Urinary bladder (tissue), 4 donors: Measurements from ENCODE around the gene FAM20C. TPM values are rescaled to one million over a fixed set of nuclear protein-coding genes. Genes with fewer than 3 reads are reported as not detected.

Experiments
- DNase-seq: peaks from one replicate; pipeline ENCODE4 v3.0.0-alpha.2; 2015; ENCODE audit errors: extremely low spot score
- H3K27ac ChIP-seq: one replicate; pipeline ENCODE4 v1.5.1; 2013; ENCODE audit warnings: low read depth, mild to moderate bottlenecking, moderate library complexity
- H3K36me3 ChIP-seq: one replicate; pipeline ENCODE4 v1.6.1; 2013; ENCODE audit warnings: mild to moderate bottlenecking, moderate library complexity; ENCODE audit not compliant: insufficient read depth
- H3K4me1 ChIP-seq: one replicate; pipeline ENCODE4 v1.6.1; 2013; ENCODE audit warnings: mild to moderate bottlenecking, moderate library complexity; ENCODE audit not compliant: insufficient read depth
- H3K4me3 ChIP-seq: one replicate; pipeline ENCODE4 v1.5.1; 2013; ENCODE audit warnings: low read depth, low read length
- WGBS: extraction: QIAGEN DNeasy Blood & Tissue Kit; methylation state at CpG from one replicate; pipeline ENCODE4 v1.1.7; 2013; 5-methylcytosine and 5-hydroxymethylcytosine counted together
- polyA plus RNA-seq: library from polyadenylated mRNA; stranded (reverse); fragments of 200-250 nt; gene quantifications from one replicate; pipeline ENCODE4 v1.2.3, GENCODE V29; 2013
- total RNA-seq: library from RNA; depleted of rRNA; stranded (reverse); fragments of >200 nt; gene quantifications from one replicate; pipeline ENCODE4 v1.2.3, GENCODE V29; 2014
- donor health status: healthy with polysubstance abuse.
- donor health status: healthy.

The FAM20C gene
- total and polyA plus RNA-seq, 2 donors, result 13.3 to 86.5 TPM

GRCh38 chr7:209416-209815 is 17.0 kb downstream of the FAM20C start:
- Histone ChIP-seq H3K27ac (no peak overlapping the region), H3K4me3 (no peak overlapping the region), H3K4me1 (peaks cover 2% of the 10 kb centered on the region), H3K36me3 (no peaks in the 10 kb centered on the region)
- 61% methylated on average over 10 of the region's 10 CpGs for WGBS
- no peak for DNase-seq

- 63% methylated on average over 24 of the region's 24 CpGs for WGBS
- Histone ChIP-seq H3K36me3 (no peaks in the 10 kb centered on the region), H3K27ac (no peak overlapping the region), H3K4me3 (no peak overlapping the region), H3K4me1 (peaks cover 2% of the 10 kb centered on the region)
- no peak for DNase-seq
Measured at GRCh38 chr7:209906-210305, 17.5 kb downstream of the FAM20C start.

- H3K36me3 ChIP-seq, result no peaks in the 10 kb centered on the region
- no peak overlapping the region for H3K4me3 ChIP-seq
- H3K27ac ChIP-seq, result no peak overlapping the region
- H3K4me1 ChIP-seq, result peaks cover 2% of the 10 kb centered on the region
- 95% methylated on average over 31 of the region's 31 CpGs for WGBS
- no peak for DNase-seq
Measured at GRCh38 chr7:210401-210925, 18.1 kb downstream of the FAM20C start.

- no peak overlapping the region for H3K27ac ChIP-seq
- no peaks in the 10 kb centered on the region for H3K36me3 ChIP-seq
- no peak overlapping the region for H3K4me3 ChIP-seq
- WGBS, result 93% methylated on average over 21 of the region's 21 CpGs
- no peak for DNase-seq
- peaks cover 2% of the 10 kb centered on the region for H3K4me1 ChIP-seq
Measured at GRCh38 chr7:211033-211714, 18.8 kb downstream of the FAM20C start.

GRCh38 chr7:211715-212058 is 19.3 kb downstream of the FAM20C start:
- no peak overlapping the region for H3K27ac ChIP-seq
- no peak for DNase-seq
- 91% methylated on average over 19 of the region's 19 CpGs for WGBS
- no peaks in the 10 kb centered on the region for H3K36me3 ChIP-seq
- peaks cover 2% of the 10 kb centered on the region for H3K4me1 ChIP-seq
- no peak overlapping the region for H3K4me3 ChIP-seq

- DNase-seq, result no peak
- 90% methylated on average over 14 of the region's 14 CpGs for WGBS
- no peak overlapping the region for H3K27ac ChIP-seq
- H3K4me1 ChIP-seq, result peaks cover 2% of the 10 kb centered on the region
- no peak overlapping the region for H3K4me3 ChIP-seq
- H3K36me3 ChIP-seq, result no peaks in the 10 kb centered on the region
Measured at GRCh38 chr7:212754-213153, 20.4 kb downstream of the FAM20C start.

GRCh38 chr7:213324-213993 is 21.1 kb downstream of the FAM20C start:
- H3K36me3 ChIP-seq, result no peaks in the 10 kb centered on the region
- no peak for DNase-seq
- WGBS, result 94% methylated on average over 27 of the region's 27 CpGs
- H3K27ac ChIP-seq, result no peak overlapping the region
- peaks cover 2% of the 10 kb centered on the region for H3K4me1 ChIP-seq
- H3K4me3 ChIP-seq, result no peak overlapping the region

- 79% methylated on average over 36 of the region's 36 CpGs for WGBS
- Histone ChIP-seq H3K27ac (no peak overlapping the region), H3K4me1 (no peaks in the 10 kb centered on the region), H3K4me3 (no peak overlapping the region), H3K36me3 (no peaks in the 10 kb centered on the region)
- DNase-seq, result no peak
Measured at GRCh38 chr7:214410-215212, 22.2 kb downstream of the FAM20C start.

GRCh38 chr7:216360-217300 is 24.3 kb downstream of the FAM20C start:
- no peak overlapping the region for H3K27ac ChIP-seq
- DNase-seq, result no peak
- no peaks in the 10 kb centered on the region for H3K4me1 ChIP-seq
- H3K36me3 ChIP-seq, result no peaks in the 10 kb centered on the region
- no peak overlapping the region for H3K4me3 ChIP-seq
- WGBS, result 54% methylated on average over 23 of the region's 24 CpGs

GRCh38 chr7:217781-218180 is 25.4 kb downstream of the FAM20C start:
- 93% methylated on average over 21 of the region's 21 CpGs for WGBS
- H3K4me3 ChIP-seq, result no peak overlapping the region
- H3K36me3 ChIP-seq, result no peaks in the 10 kb centered on the region
- H3K4me1 ChIP-seq, result no peaks in the 10 kb centered on the region
- no peak for DNase-seq
- H3K27ac ChIP-seq, result no peak overlapping the region

- WGBS, result 88% methylated on average over 24 of the region's 24 CpGs
- no peak for DNase-seq
- H3K27ac ChIP-seq, result no peak overlapping the region
- no peak overlapping the region for H3K4me3 ChIP-seq
- H3K4me1 ChIP-seq, result no peaks in the 10 kb centered on the region
- H3K36me3 ChIP-seq, result no peaks in the 10 kb centered on the region
Measured at GRCh38 chr7:218316-218715, 25.9 kb downstream of the FAM20C start.

GRCh38 chr7:218896-219580 is 26.7 kb downstream of the FAM20C start:
- H3K27ac ChIP-seq, result no peak overlapping the region

More at GRCh38 chr7:218896-219580, 26.7 kb downstream of the FAM20C start:
- no peaks in the 10 kb centered on the region for H3K4me1 ChIP-seq
- DNase-seq, result no peak
- no peak overlapping the region for H3K4me3 ChIP-seq
- 92% methylated on average over 28 of the region's 28 CpGs for WGBS
- no peaks in the 10 kb centered on the region for H3K36me3 ChIP-seq
